Neural cell (in vitro differentiated cells): ENCODE results near the gene ITGB2. TPM values are rescaled to one million over a fixed set of nuclear protein-coding genes. Genes with fewer than 3 reads are reported as not detected.

Source experiments
- H2AFZ ChIP-seq: fragments of 200-600, 300-800 bp; sonication (generic), shearing (Covaris generic); 2 replicates; pipeline ENCODE4 v1.6.0; 2014; ENCODE audit warnings: low read depth, mild to moderate bottlenecking, antibody characterized with exemption, low read length, moderate library complexity
- H3F3A ChIP-seq: fragments of 200-600 bp; shearing (Covaris generic); 2 replicates; pipeline ENCODE4 v1.6.1; 2016; ENCODE audit warnings: mild to moderate bottlenecking, moderate library complexity, mixed read lengths, antibody characterized with exemption, low read length; ENCODE audit not compliant: insufficient read depth, poor library complexity, severe bottlenecking
- H3K27ac ChIP-seq: fragments of 200-600, 300-800 bp; sonication (generic), shearing (Covaris generic); 2 replicates; pipeline ENCODE4 v1.5.1; 2014; ENCODE audit warnings: mild to moderate bottlenecking, low read length, moderate library complexity
- H3K27me3 ChIP-seq: fragments of 300-800, 200-600 bp; sonication (generic), shearing (Covaris generic); 2 replicates; pipeline ENCODE4 v1.6.0; 2014; ENCODE audit warnings: mild to moderate bottlenecking, low read depth, low read length, moderate library complexity; ENCODE audit not compliant: insufficient read depth
- H3K36me3 ChIP-seq: fragments of 300-800, 200-600 bp; sonication (generic), shearing (Covaris generic); 2 replicates; pipeline ENCODE4 v1.5.1; 2014; ENCODE audit warnings: mild to moderate bottlenecking, antibody characterized with exemption, low read length, moderate library complexity; ENCODE audit not compliant: insufficient read depth
- H3K4me2 ChIP-seq: fragments of 300-800, 200-600 bp; sonication (generic), shearing (Covaris generic); 2 replicates; pipeline ENCODE4 v1.6.0; 2014; ENCODE audit warnings: mild to moderate bottlenecking, low read length
- H3K4me3 ChIP-seq: fragments of 300-800, 200-600 bp; sonication (generic), shearing (Covaris generic); 2 replicates; pipeline ENCODE4 v1.5.1; 2014; ENCODE audit warnings: mild to moderate bottlenecking, low read length, moderate library complexity
- H3K79me2 ChIP-seq: fragments of 200-600 bp; shearing (Covaris generic); replicated peaks from 2 replicates; pipeline ENCODE4 v1.6.0; 2014; ENCODE audit warnings: mild to moderate bottlenecking, low read length, moderate library complexity; ENCODE audit not compliant: insufficient read depth
- H3K9ac ChIP-seq: fragments of 300-800, 200-600 bp; sonication (generic), shearing (Covaris generic); 2 replicates; pipeline ENCODE4 v1.6.1; 2016; ENCODE audit warnings: mild to moderate bottlenecking, low read length, mixed read lengths
- H3K9me2 ChIP-seq: fragments of 200-600 bp; shearing (Covaris generic); 2 replicates; pipeline ENCODE4 v1.6.1; 2016; ENCODE audit warnings: mild to moderate bottlenecking, low read length, mixed read lengths; ENCODE audit not compliant: insufficient read depth
- H3K9me3 ChIP-seq: fragments of 200-600, 300-800 bp; sonication (generic), shearing (Covaris generic); 2 replicates; pipeline ENCODE4 v1.6.1; 2016; ENCODE audit warnings: mild to moderate bottlenecking, mixed run types, low read length, moderate library complexity, mixed read lengths
- H4K20me1 ChIP-seq: fragments of 200-600 bp; shearing (Covaris generic); 2 replicates; pipeline ENCODE4 v1.6.1; 2016; ENCODE audit warnings: mild to moderate bottlenecking, mixed run types; ENCODE audit not compliant: insufficient read depth
- EP300 ChIP-seq: fragments of 450-650 bp; conservative IDR thresholded peaks from 2 replicates; pipeline ENCODE4 v1.6.1; 2014; ENCODE audit warnings: antibody characterized with exemption, mild to moderate bottlenecking, moderate library complexity; ENCODE audit not compliant: poor library complexity, severe bottlenecking
- EZH2 ChIP-seq: fragments of 200-600, 300-800 bp; shearing (Covaris generic), sonication (generic); IDR thresholded peaks from 2 replicates; pipeline ENCODE4 v1.6.1; 2014; ENCODE audit warnings: antibody characterized with exemption, low read length, borderline replicate concordance, mild to moderate bottlenecking; ENCODE audit not compliant: insufficient read depth, poor library complexity, severe bottlenecking
- MXI1 ChIP-seq: fragments of 450-650 bp; conservative IDR thresholded peaks from 2 replicates; pipeline ENCODE4 v1.6.1; 2014; ENCODE audit warnings: antibody characterized with exemption, mild to moderate bottlenecking; ENCODE audit not compliant: poor library complexity, severe bottlenecking
- POLR2AphosphoS5 ChIP-seq: IDR thresholded peaks from 2 replicates; pipeline ENCODE4 v1.6.1; 2012
- RAD21 ChIP-seq: fragments of 450-650 bp; conservative IDR thresholded peaks from 2 replicates; pipeline ENCODE4 v1.6.1; 2014; ENCODE audit warnings: antibody characterized with exemption, mild to moderate bottlenecking, moderate library complexity
- SMC3 ChIP-seq: fragments of 450-650 bp; conservative IDR thresholded peaks from 2 replicates; pipeline ENCODE4 v1.6.1; 2014; ENCODE audit warnings: antibody characterized with exemption, mild to moderate bottlenecking, moderate library complexity; ENCODE audit not compliant: poor library complexity
- TAF1 ChIP-seq: IDR thresholded peaks from 2 replicates; pipeline ENCODE4 v1.6.1; 2012; ENCODE audit warnings: low read depth
- polyA plus RNA-seq: library from polyadenylated mRNA; depleted of rRNA; stranded (reverse); fragments of >200 nt; gene quantifications from 2 replicates; pipeline ENCODE4 v1.2.3, GENCODE V29; 2014
- TF ChIP-seq, protein P1 (sequence below): IDR thresholded peaks from 2 replicates; pipeline ENCODE4 v1.6.1; 2012; ENCODE audit warnings: borderline replicate concordance
- TF ChIP-seq, protein P2 (sequence below): fragments of 450-650 bp; IDR thresholded peaks from 2 replicates; pipeline ENCODE4 v1.5.1; 2014; ENCODE audit warnings: antibody characterized with exemption, mild to moderate bottlenecking, moderate library complexity; ENCODE audit not compliant: poor library complexity, severe bottlenecking

The ITGB2 gene
- polyA plus RNA-seq, 1 donor from 2014 or later, result not detected

DNA sequence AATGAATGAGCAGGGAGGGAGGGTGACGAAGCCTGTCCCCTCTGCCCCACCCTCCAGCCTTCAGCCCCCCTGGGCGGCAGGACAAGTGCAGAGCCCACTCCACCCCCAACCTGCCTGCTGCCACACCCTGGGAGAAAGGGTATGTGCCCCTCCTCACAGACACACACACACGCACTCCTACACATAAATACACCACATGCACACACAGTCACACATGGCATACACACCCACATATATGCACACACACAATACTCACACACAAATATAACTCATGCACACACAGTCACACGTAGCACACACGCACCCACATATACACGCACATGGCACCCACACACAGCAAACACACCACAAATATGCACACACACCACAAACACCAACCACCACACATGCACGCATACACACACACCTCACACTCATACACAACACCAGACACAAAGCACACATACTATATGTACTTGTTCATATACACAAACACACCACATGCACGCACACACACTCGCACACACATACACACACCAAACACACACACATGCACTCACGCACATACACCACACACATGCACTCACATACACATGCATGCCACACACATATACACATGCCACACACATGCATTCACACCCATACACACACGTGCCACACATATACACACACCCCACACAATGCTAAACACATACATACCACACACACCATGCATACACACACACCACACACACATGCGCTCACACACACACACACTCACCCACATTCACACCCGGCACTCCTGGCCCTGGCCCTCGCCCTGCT is 16.4 kb downstream of the ITGB2 start:
- H3K4me2 ChIP-seq, result no peak overlapping the region
- H3K9me2 ChIP-seq, result no peaks in the 10 kb centered on the region
- no peaks in the 10 kb centered on the region for H3K9me3 ChIP-seq
- H3K9ac ChIP-seq, result no peak overlapping the region
- no peaks in the 10 kb centered on the region for H3K36me3 ChIP-seq
- no peaks in the 10 kb centered on the region for H3F3A ChIP-seq
- H4K20me1 ChIP-seq, result no peaks in the 10 kb centered on the region
- no peaks in the 10 kb centered on the region for H3K27me3 ChIP-seq
- TF ChIP-seq POLR2AphosphoS5 (no peak), EP300 (no peak), SMC3 (no peak), MXI1 (no peak), EZH2 (no peak), TAF1 (no peak), RAD21 (no peak)
- TF ChIP-seq, protein P1, sequence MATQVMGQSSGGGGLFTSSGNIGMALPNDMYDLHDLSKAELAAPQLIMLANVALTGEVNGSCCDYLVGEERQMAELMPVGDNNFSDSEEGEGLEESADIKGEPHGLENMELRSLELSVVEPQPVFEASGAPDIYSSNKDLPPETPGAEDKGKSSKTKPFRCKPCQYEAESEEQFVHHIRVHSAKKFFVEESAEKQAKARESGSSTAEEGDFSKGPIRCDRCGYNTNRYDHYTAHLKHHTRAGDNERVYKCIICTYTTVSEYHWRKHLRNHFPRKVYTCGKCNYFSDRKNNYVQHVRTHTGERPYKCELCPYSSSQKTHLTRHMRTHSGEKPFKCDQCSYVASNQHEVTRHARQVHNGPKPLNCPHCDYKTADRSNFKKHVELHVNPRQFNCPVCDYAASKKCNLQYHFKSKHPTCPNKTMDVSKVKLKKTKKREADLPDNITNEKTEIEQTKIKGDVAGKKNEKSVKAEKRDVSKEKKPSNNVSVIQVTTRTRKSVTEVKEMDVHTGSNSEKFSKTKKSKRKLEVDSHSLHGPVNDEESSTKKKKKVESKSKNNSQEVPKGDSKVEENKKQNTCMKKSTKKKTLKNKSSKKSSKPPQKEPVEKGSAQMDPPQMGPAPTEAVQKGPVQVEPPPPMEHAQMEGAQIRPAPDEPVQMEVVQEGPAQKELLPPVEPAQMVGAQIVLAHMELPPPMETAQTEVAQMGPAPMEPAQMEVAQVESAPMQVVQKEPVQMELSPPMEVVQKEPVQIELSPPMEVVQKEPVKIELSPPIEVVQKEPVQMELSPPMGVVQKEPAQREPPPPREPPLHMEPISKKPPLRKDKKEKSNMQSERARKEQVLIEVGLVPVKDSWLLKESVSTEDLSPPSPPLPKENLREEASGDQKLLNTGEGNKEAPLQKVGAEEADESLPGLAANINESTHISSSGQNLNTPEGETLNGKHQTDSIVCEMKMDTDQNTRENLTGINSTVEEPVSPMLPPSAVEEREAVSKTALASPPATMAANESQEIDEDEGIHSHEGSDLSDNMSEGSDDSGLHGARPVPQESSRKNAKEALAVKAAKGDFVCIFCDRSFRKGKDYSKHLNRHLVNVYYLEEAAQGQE, result no peak
- TF ChIP-seq, protein P2, sequence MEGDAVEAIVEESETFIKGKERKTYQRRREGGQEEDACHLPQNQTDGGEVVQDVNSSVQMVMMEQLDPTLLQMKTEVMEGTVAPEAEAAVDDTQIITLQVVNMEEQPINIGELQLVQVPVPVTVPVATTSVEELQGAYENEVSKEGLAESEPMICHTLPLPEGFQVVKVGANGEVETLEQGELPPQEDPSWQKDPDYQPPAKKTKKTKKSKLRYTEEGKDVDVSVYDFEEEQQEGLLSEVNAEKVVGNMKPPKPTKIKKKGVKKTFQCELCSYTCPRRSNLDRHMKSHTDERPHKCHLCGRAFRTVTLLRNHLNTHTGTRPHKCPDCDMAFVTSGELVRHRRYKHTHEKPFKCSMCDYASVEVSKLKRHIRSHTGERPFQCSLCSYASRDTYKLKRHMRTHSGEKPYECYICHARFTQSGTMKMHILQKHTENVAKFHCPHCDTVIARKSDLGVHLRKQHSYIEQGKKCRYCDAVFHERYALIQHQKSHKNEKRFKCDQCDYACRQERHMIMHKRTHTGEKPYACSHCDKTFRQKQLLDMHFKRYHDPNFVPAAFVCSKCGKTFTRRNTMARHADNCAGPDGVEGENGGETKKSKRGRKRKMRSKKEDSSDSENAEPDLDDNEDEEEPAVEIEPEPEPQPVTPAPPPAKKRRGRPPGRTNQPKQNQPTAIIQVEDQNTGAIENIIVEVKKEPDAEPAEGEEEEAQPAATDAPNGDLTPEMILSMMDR, result no peak
- H3K27ac ChIP-seq, result no peak overlapping the region
- no peak overlapping the region for H3K4me3 ChIP-seq
- H2AFZ ChIP-seq, result no peak overlapping the region
- H3K79me2 ChIP-seq, result no peaks in the 10 kb centered on the region

- Histone ChIP-seq H3K27me3 (no peaks in the 10 kb centered on the region), H2AFZ (no peak overlapping the region), H3K36me3 (no peaks in the 10 kb centered on the region), H3K9me2 (no peaks in the 10 kb centered on the region), H3K4me3 (no peak overlapping the region), H3K4me2 (no peak overlapping the region), H3K27ac (no peak overlapping the region), H4K20me1 (no peaks in the 10 kb centered on the region), H3K79me2 (no peaks in the 10 kb centered on the region), H3K9me3 (no peaks in the 10 kb centered on the region), H3F3A (no peaks in the 10 kb centered on the region), H3K9ac (no peak overlapping the region)
- TF ChIP-seq, protein P2, result no peak
- TF ChIP-seq RAD21, result no peak
- no peak for TF ChIP-seq POLR2AphosphoS5
Measured at GRCh38 chr21:44903689-44904088, 17.0 kb downstream of the ITGB2 start.
